ENCODE data around the gene SDHAF2. TPM values are rescaled to one million over a fixed set of nuclear protein-coding genes. Genes with fewer than 3 reads are reported as not detected.
"Not testable (repeated sequence)": the region's sequence is repeated elsewhere in the genome, so short reads cannot be mapped to it uniquely, and the experiment has no call there.

SDHAF2 gene
- total and polyA plus RNA-seq, 11 donors: 25.7 to 124 (median 34.5) TPM

GRCh38 chr11:61477727-61478148 lies 47.8 kb downstream of the SDHAF2 start:
- ATAC-seq (peak in 3 of 4 donors; percentile 27 to 44 (median 32)), DNase-seq (peak in 4 of 5 donors; percentile 41 to 63 (median 52))
- WGBS, 4 donors: 2 to 4% (median 4%) methylated on average over 15 to 18 of the region's 18 CpGs
- H3K4me3 ChIP-seq: no peak overlapping the region
- intact Hi-C loops (cut with DNase I): loop anchor here (1.0 to 10.0 kb wide), 18 partner anchors 32 to 257 kb away; partner anchors contain the start of gene SYT7 (in 1 of the 10)
- no peaks in the 10 kb centered on the region for H3K27me3 ChIP-seq
- TF ChIP-seq CTCF (IDR thresholded peaks at IDR 0.05) (peak; percentile 89 to 96 (median 93)), POLR2A (IDR thresholded peaks at IDR 0.05) (no peak)
- peaks cover 0 to 7% (median 0%) of the 10 kb centered on the region in 12 donors for H3K9me3 ChIP-seq
- peak overlapping the region in 5 of 12 donors; percentile 7 to 58 (median 34) for H3K27ac ChIP-seq
- H3K4me1 ChIP-seq: peaks cover 0 to 40% (median 13%) of the 10 kb centered on the region in 12 donors
- H3K36me3 ChIP-seq: peaks cover 0 to 6% (median 0%) of the 10 kb centered on the region in 9 donors

GRCh38 chr11:61479360-61480058 lies 49.6 kb downstream of the SDHAF2 start:
- H3K4me3 ChIP-seq, H3K27me3 ChIP-seq, H3K36me3 ChIP-seq, H3K27ac ChIP-seq, H3K9me3 ChIP-seq, DNase-seq, ATAC-seq: not testable (repeated sequence)
- WGBS, 4 donors: 89 to 95% (median 91%) methylated on average over 11 of the region's 11 CpGs
- peaks cover 0 to 35% (median 12%) of the 10 kb centered on the region in 12 donors for H3K4me1 ChIP-seq
- intact Hi-C loops (cut with DNase I): loop anchor here in 9 of 10 donors (2.0 to 10.0 kb wide), 11 partner anchors 33 to 255 kb away; no protein-coding TSS in a partner anchor

GRCh38 chr11:61480261-61480993 lies 50.5 kb downstream of the SDHAF2 start:
- Histone ChIP-seq H3K27ac (peak overlapping the region in 2 of 12 donors; percentile 2 to 22), H3K27me3 (no peaks in the 10 kb centered on the region)

GRCh38 chr11:61480994-61481335 lies 51.0 kb downstream of the SDHAF2 start:
- peak in 2 of 5 donors; percentile 46 to 50 for DNase-seq
- Histone ChIP-seq H3K9me3 (no peaks in the 10 kb centered on the region), H3K27ac (peak overlapping the region in 2 of 12 donors; percentile 2 to 37), H3K36me3 (no peaks in the 10 kb centered on the region), H3K4me3 (no peak overlapping the region), H3K4me1 (peaks cover 0 to 35% (median 12%) of the 10 kb centered on the region in 12 donors), H3K27me3 (no peaks in the 10 kb centered on the region)
- 23 to 43% (median 37%) methylated on average over 6 to 7 of the region's 7 CpGs for WGBS, 4 donors
- peak in 2 of 4 donors; percentile 24 to 28 for ATAC-seq
- TF ChIP-seq CTCF (IDR thresholded peaks at IDR 0.05) (no peak), POLR2A (IDR thresholded peaks at IDR 0.05) (no peak)
- intact Hi-C loops (cut with DNase I): loop anchor here in 3 of 10 donors (5.0 to 10.0 kb wide), 3 partner anchors 36 to 254 kb away; no protein-coding TSS in a partner anchor

More at GRCh38 chr11:61480261-61480993, 50.5 kb downstream of the SDHAF2 start:
- H3K4me3 ChIP-seq: no peak overlapping the region
- intact Hi-C loops (cut with DNase I): loop anchor here in 3 of 10 donors (5.0 to 10.0 kb wide), 3 partner anchors 37 to 254 kb away; no protein-coding TSS in a partner anchor
- H3K9me3 ChIP-seq: no peaks in the 10 kb centered on the region
- no peak for ATAC-seq
- H3K36me3 ChIP-seq: no peaks in the 10 kb centered on the region
- peaks cover 0 to 35% (median 12%) of the 10 kb centered on the region in 12 donors for H3K4me1 ChIP-seq
- WGBS, 4 donors: 79 to 83% (median 80%) methylated on average over 15 of the region's 15 CpGs
- no peak for TF ChIP-seq POLR2A (IDR thresholded peaks at IDR 0.05)
- no peak for TF ChIP-seq CTCF (IDR thresholded peaks at IDR 0.05)
- DNase-seq: no peak

Data from heart left ventricle (tissue), 16 donors.